GM11168 (cell line): Measurements from ENCODE around the gene SRXN1.
"Not testable (repeated sequence)": the region's sequence is repeated elsewhere in the genome, so short reads cannot be mapped to it uniquely, and the experiment has no call there.

Source experiments
- in situ Hi-C: fragments of 300-500 bp; cut with MboI; formaldehyde crosslinking; loops from one replicate; pipeline ENCODE4 v1.12.0; 2022; ENCODE audit warnings: low sequenced_read_pairs; ENCODE audit not compliant: unreplicated experiment

SRXN1 gene

GRCh38 chr20:653110-653589, at the start of gene SRXN1:
Gene SRXN1, minus strand, starts transcription at chr20:653200. Its CDS starts 15 bp downstream, at chr20:653185.
- in situ Hi-C loops: no loop called here

- in situ Hi-C loops: no loop called here
Observed at GRCh38 chr20:701401-702129, 48.6 kb upstream of the SRXN1 start.

GRCh38 chr20:699811-700338, 46.9 kb upstream of the SRXN1 start:
- in situ Hi-C loops: no loop called here

GRCh38 chr20:699342-699741, 46.3 kb upstream of the SRXN1 start:
- in situ Hi-C loops: no loop called here

GRCh38 chr20:698276-698675, 45.3 kb upstream of the SRXN1 start:
- in situ Hi-C loops: no loop called here

GRCh38 chr20:697826-698225, 44.8 kb upstream of the SRXN1 start:
- in situ Hi-C loops: no loop called here

- in situ Hi-C loops: no loop called here
Observed at GRCh38 chr20:695165-695866, 42.3 kb upstream of the SRXN1 start.

- in situ Hi-C loops: no loop called here
Observed at GRCh38 chr20:694496-694895, 41.5 kb upstream of the SRXN1 start.

GRCh38 chr20:693786-694185, 40.8 kb upstream of the SRXN1 start:
- in situ Hi-C loops: not testable (repeated sequence)

GRCh38 chr20:692044-692443, 39.0 kb upstream of the SRXN1 start:
- in situ Hi-C loops: no loop called here

- in situ Hi-C loops: no loop called here
Observed at GRCh38 chr20:689947-690346, 36.9 kb upstream of the SRXN1 start.

GRCh38 chr20:689348-689747, 36.3 kb upstream of the SRXN1 start:
- in situ Hi-C loops: no loop called here

GRCh38 chr20:688809-689212, 35.8 kb upstream of the SRXN1 start:
- in situ Hi-C loops: no loop called here

GRCh38 chr20:687468-688203, 34.6 kb upstream of the SRXN1 start:
- in situ Hi-C loops: no loop called here

- in situ Hi-C loops: no loop called here
Observed at GRCh38 chr20:684676-685319, 31.8 kb upstream of the SRXN1 start.

GRCh38 chr20:682123-682522, 29.1 kb upstream of the SRXN1 start:
- in situ Hi-C loops: no loop called here

GRCh38 chr20:680638-681187, 27.7 kb upstream of the SRXN1 start:
- in situ Hi-C loops: no loop called here

- in situ Hi-C loops: no loop called here
Observed at GRCh38 chr20:677957-678356, 25.0 kb upstream of the SRXN1 start.

GRCh38 chr20:676967-677366, 24.0 kb upstream of the SRXN1 start:
- in situ Hi-C loops: no loop called here

GRCh38 chr20:676315-676937, 23.4 kb upstream of the SRXN1 start:
- in situ Hi-C loops: no loop called here
